ENCODE data around the gene UBP1. TPM values are rescaled to one million over a fixed set of nuclear protein-coding genes. Genes with fewer than 3 reads are reported as not detected.

Gene UBP1
- total and polyA plus RNA-seq, 9 of the 15 experiments (the other 6 are each of a cell fraction or from before 2014, with no cell fraction given) = 13.6 to 143 (median 79.6) TPM

DNA sequence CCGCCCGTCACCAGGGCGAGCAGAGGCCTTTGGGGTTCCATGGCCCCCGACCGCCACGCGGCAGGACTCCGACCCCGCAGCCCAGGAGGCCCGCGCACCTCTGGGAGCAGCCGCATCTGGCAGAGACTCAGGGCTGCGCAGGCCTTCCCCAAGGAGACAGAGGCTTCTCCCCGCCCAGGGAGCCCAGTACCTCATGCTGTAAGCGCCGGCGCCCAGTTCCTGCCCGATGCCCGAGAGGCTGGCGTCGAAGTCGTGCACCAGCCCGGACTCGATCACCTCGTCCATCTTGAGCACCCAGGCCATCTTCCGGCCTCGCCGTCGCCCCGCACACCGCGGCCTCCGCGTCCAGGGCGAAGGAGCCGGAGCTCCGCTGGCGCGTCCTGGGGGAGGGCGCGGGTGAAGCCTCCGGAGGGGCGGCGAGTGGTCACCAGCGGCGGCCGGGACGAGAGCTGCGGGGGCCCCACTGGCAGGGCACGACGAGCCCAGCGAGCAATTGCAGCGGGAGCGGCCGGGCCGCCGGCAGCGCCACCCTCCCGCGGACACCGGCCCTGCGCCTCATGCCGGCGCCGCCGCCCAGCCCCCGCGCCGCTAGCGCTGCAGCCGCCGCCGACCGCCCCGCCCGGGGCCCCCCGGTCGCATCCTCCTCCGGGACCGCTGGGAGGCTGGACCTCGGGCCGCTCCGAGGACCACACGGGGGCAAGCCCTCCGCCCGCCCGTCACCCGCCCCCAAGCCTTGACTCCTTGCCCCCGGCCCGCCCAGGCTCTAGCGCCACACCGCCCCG is 468 bp downstream of the UBP1 start (continued):
- TF ChIP-seq CHD4 (IDR thresholded peaks at IDR 0.05; ENCODE audit: insufficient read depth, insufficient replicate concordance, low read depth, low read length, poor library complexity, severe bottlenecking) = no peak
- no peak for TF ChIP-seq ZSCAN29 (IDR thresholded peaks at IDR 0.05)
- no peak for TF ChIP-seq RBM25 (IDR thresholded peaks at IDR 0.05; ENCODE audit: low read depth, low read length, severe bottlenecking)
- TF ChIP-seq ATF6 (CRISPR knock-in tag; IDR thresholded peaks at IDR 0.05) = no peak
- no peak for TF ChIP-seq CBFB (CRISPR knock-in tag; IDR thresholded peaks at IDR 0.05)
- TF ChIP-seq, protein P1, sequence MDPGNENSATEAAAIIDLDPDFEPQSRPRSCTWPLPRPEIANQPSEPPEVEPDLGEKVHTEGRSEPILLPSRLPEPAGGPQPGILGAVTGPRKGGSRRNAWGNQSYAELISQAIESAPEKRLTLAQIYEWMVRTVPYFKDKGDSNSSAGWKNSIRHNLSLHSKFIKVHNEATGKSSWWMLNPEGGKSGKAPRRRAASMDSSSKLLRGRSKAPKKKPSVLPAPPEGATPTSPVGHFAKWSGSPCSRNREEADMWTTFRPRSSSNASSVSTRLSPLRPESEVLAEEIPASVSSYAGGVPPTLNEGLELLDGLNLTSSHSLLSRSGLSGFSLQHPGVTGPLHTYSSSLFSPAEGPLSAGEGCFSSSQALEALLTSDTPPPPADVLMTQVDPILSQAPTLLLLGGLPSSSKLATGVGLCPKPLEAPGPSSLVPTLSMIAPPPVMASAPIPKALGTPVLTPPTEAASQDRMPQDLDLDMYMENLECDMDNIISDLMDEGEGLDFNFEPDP (CRISPR knock-in tag; IDR thresholded peaks at IDR 0.05) = no peak; the same call in 1 of the 2 replicates
- TF ChIP-seq, protein P2, sequence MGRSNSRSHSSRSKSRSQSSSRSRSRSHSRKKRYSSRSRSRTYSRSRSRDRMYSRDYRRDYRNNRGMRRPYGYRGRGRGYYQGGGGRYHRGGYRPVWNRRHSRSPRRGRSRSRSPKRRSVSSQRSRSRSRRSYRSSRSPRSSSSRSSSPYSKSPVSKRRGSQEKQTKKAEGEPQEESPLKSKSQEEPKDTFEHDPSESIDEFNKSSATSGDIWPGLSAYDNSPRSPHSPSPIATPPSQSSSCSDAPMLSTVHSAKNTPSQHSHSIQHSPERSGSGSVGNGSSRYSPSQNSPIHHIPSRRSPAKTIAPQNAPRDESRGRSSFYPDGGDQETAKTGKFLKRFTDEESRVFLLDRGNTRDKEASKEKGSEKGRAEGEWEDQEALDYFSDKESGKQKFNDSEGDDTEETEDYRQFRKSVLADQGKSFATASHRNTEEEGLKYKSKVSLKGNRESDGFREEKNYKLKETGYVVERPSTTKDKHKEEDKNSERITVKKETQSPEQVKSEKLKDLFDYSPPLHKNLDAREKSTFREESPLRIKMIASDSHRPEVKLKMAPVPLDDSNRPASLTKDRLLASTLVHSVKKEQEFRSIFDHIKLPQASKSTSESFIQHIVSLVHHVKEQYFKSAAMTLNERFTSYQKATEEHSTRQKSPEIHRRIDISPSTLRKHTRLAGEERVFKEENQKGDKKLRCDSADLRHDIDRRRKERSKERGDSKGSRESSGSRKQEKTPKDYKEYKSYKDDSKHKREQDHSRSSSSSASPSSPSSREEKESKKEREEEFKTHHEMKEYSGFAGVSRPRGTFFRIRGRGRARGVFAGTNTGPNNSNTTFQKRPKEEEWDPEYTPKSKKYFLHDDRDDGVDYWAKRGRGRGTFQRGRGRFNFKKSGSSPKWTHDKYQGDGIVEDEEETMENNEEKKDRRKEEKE (IDR thresholded peaks at IDR 0.05; ENCODE audit: borderline replicate concordance in 1 of 2, control insufficient read depth in 1 of 2, low read depth in 2 of 2, low read length in 1 of 2) = no peak
- peak in 2 of 3 experiments; percentile 49 to 55; a peak in 3 of 6 replicates for TF ChIP-seq CTCF (IDR thresholded peaks at IDR 0.05 in 2 of 3, conservative IDR thresholded peaks at IDR 0.05 in 1 of 3; ENCODE audit: insufficient read depth in 2 of 3, low read depth in 1 of 3, low read length in 3 of 3)
- no peak for TF ChIP-seq RBM15 (IDR thresholded peaks at IDR 0.05; ENCODE audit: insufficient read depth, low read length)
- no peak for TF ChIP-seq ELF2 (CRISPR knock-in tag; IDR thresholded peaks at IDR 0.05)
- TF ChIP-seq, protein P3, sequence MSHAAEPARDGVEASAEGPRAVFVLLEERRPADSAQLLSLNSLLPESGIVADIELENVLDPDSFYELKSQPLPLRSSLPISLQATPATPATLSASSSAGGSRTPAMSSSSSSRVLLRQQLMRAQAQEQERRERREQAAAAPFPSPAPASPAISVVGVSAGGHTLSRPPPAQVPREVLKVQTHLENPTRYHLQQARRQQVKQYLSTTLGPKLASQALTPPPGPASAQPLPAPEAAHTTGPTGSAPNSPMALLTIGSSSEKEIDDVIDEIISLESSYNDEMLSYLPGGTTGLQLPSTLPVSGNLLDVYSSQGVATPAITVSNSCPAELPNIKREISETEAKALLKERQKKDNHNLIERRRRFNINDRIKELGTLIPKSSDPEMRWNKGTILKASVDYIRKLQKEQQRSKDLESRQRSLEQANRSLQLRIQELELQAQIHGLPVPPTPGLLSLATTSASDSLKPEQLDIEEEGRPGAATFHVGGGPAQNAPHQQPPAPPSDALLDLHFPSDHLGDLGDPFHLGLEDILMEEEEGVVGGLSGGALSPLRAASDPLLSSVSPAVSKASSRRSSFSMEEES (CRISPR knock-in tag; IDR thresholded peaks at IDR 0.05) = no peak
- no peak for TF ChIP-seq MYBL2 (IDR thresholded peaks at IDR 0.05; ENCODE audit: low read depth)
- no peak for TF ChIP-seq MYBL2 (CRISPR knock-in tag; IDR thresholded peaks at IDR 0.05; ENCODE audit: borderline replicate concordance)
- no peak for TF ChIP-seq BRD9 (IDR thresholded peaks at IDR 0.05; ENCODE audit: low read depth, partially characterized antibody)
